Neural cell (in vitro differentiated cells): ENCODE results near the gene SLIT3. TPM values are rescaled to one million over a fixed set of nuclear protein-coding genes. Genes with fewer than 3 reads are reported as not detected.

Experiments
- H2AFZ ChIP-seq: fragments of 200-600, 300-800 bp; sonication (generic), shearing (Covaris generic); 2 replicates; pipeline ENCODE4 v1.6.0; 2014; ENCODE audit warnings: low read depth, mild to moderate bottlenecking, antibody characterized with exemption, low read length, moderate library complexity
- H3F3A ChIP-seq: fragments of 200-600 bp; shearing (Covaris generic); 2 replicates; pipeline ENCODE4 v1.6.1; 2016; ENCODE audit warnings: mild to moderate bottlenecking, moderate library complexity, mixed read lengths, antibody characterized with exemption, low read length; ENCODE audit not compliant: insufficient read depth, poor library complexity, severe bottlenecking
- H3K27ac ChIP-seq: fragments of 200-600, 300-800 bp; sonication (generic), shearing (Covaris generic); 2 replicates; pipeline ENCODE4 v1.5.1; 2014; ENCODE audit warnings: mild to moderate bottlenecking, low read length, moderate library complexity
- H3K27me3 ChIP-seq: fragments of 300-800, 200-600 bp; sonication (generic), shearing (Covaris generic); 2 replicates; pipeline ENCODE4 v1.6.0; 2014; ENCODE audit warnings: mild to moderate bottlenecking, low read depth, low read length, moderate library complexity; ENCODE audit not compliant: insufficient read depth
- H3K36me3 ChIP-seq: fragments of 300-800, 200-600 bp; sonication (generic), shearing (Covaris generic); 2 replicates; pipeline ENCODE4 v1.5.1; 2014; ENCODE audit warnings: mild to moderate bottlenecking, antibody characterized with exemption, low read length, moderate library complexity; ENCODE audit not compliant: insufficient read depth
- H3K4me2 ChIP-seq: fragments of 300-800, 200-600 bp; sonication (generic), shearing (Covaris generic); 2 replicates; pipeline ENCODE4 v1.6.0; 2014; ENCODE audit warnings: mild to moderate bottlenecking, low read length
- H3K4me3 ChIP-seq: fragments of 300-800, 200-600 bp; sonication (generic), shearing (Covaris generic); 2 replicates; pipeline ENCODE4 v1.5.1; 2014; ENCODE audit warnings: mild to moderate bottlenecking, low read length, moderate library complexity
- H3K79me2 ChIP-seq: fragments of 200-600 bp; shearing (Covaris generic); replicated peaks from 2 replicates; pipeline ENCODE4 v1.6.0; 2014; ENCODE audit warnings: mild to moderate bottlenecking, low read length, moderate library complexity; ENCODE audit not compliant: insufficient read depth
- H3K9ac ChIP-seq: fragments of 300-800, 200-600 bp; sonication (generic), shearing (Covaris generic); 2 replicates; pipeline ENCODE4 v1.6.1; 2016; ENCODE audit warnings: mild to moderate bottlenecking, low read length, mixed read lengths
- H3K9me2 ChIP-seq: fragments of 200-600 bp; shearing (Covaris generic); 2 replicates; pipeline ENCODE4 v1.6.1; 2016; ENCODE audit warnings: mild to moderate bottlenecking, low read length, mixed read lengths; ENCODE audit not compliant: insufficient read depth
- H3K9me3 ChIP-seq: fragments of 200-600, 300-800 bp; sonication (generic), shearing (Covaris generic); 2 replicates; pipeline ENCODE4 v1.6.1; 2016; ENCODE audit warnings: mild to moderate bottlenecking, mixed run types, low read length, moderate library complexity, mixed read lengths
- H4K20me1 ChIP-seq: fragments of 200-600 bp; shearing (Covaris generic); 2 replicates; pipeline ENCODE4 v1.6.1; 2016; ENCODE audit warnings: mild to moderate bottlenecking, mixed run types; ENCODE audit not compliant: insufficient read depth
- EP300 ChIP-seq: fragments of 450-650 bp; conservative IDR thresholded peaks from 2 replicates; pipeline ENCODE4 v1.6.1; 2014; ENCODE audit warnings: antibody characterized with exemption, mild to moderate bottlenecking, moderate library complexity; ENCODE audit not compliant: poor library complexity, severe bottlenecking
- EZH2 ChIP-seq: fragments of 200-600, 300-800 bp; shearing (Covaris generic), sonication (generic); IDR thresholded peaks from 2 replicates; pipeline ENCODE4 v1.6.1; 2014; ENCODE audit warnings: antibody characterized with exemption, low read length, borderline replicate concordance, mild to moderate bottlenecking; ENCODE audit not compliant: insufficient read depth, poor library complexity, severe bottlenecking
- MXI1 ChIP-seq: fragments of 450-650 bp; conservative IDR thresholded peaks from 2 replicates; pipeline ENCODE4 v1.6.1; 2014; ENCODE audit warnings: antibody characterized with exemption, mild to moderate bottlenecking; ENCODE audit not compliant: poor library complexity, severe bottlenecking
- POLR2AphosphoS5 ChIP-seq: IDR thresholded peaks from 2 replicates; pipeline ENCODE4 v1.6.1; 2012
- RAD21 ChIP-seq: fragments of 450-650 bp; conservative IDR thresholded peaks from 2 replicates; pipeline ENCODE4 v1.6.1; 2014; ENCODE audit warnings: antibody characterized with exemption, mild to moderate bottlenecking, moderate library complexity
- SMC3 ChIP-seq: fragments of 450-650 bp; conservative IDR thresholded peaks from 2 replicates; pipeline ENCODE4 v1.6.1; 2014; ENCODE audit warnings: antibody characterized with exemption, mild to moderate bottlenecking, moderate library complexity; ENCODE audit not compliant: poor library complexity
- TAF1 ChIP-seq: IDR thresholded peaks from 2 replicates; pipeline ENCODE4 v1.6.1; 2012; ENCODE audit warnings: low read depth
- polyA plus RNA-seq: library from polyadenylated mRNA; depleted of rRNA; stranded (reverse); fragments of >200 nt; gene quantifications from 2 replicates; pipeline ENCODE4 v1.2.3, GENCODE V29; 2014
- TF ChIP-seq, protein P1 (sequence below): IDR thresholded peaks from 2 replicates; pipeline ENCODE4 v1.6.1; 2012; ENCODE audit warnings: borderline replicate concordance
- TF ChIP-seq, protein P2 (sequence below): fragments of 450-650 bp; IDR thresholded peaks from 2 replicates; pipeline ENCODE4 v1.5.1; 2014; ENCODE audit warnings: antibody characterized with exemption, mild to moderate bottlenecking, moderate library complexity; ENCODE audit not compliant: poor library complexity, severe bottlenecking

The SLIT3 gene
- polyA plus RNA-seq, 1 donor from 2014 or later = 1.2 TPM

DNA sequence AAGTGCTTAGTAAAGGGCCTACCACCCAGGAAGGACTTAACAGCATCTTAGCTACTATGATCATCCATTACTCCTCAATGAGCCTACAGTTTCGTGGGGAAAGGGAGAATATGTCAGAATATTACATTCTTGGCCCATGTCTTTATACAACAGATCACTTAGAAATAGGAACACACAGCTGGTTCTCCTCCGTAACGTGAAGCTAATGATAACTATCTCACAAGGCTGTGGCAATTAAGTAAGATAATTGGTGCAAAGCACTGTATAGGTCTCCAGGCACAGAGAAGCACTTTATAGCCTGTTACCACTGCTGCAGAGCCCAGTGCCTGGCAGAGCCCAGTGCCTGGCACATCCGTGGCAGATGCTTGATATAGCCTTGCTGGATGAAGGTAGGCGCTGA, 347.6 kb downstream of the SLIT3 start:
- Histone ChIP-seq H4K20me1 (no peaks in the 10 kb centered on the region), H3K79me2 (no peaks in the 10 kb centered on the region), H3F3A (no peaks in the 10 kb centered on the region), H3K9ac (no peak overlapping the region), H3K4me3 (no peak overlapping the region), H3K9me2 (no peaks in the 10 kb centered on the region), H3K27me3 (no peaks in the 10 kb centered on the region), H3K36me3 (no peaks in the 10 kb centered on the region), H3K9me3 (no peaks in the 10 kb centered on the region), H3K4me2 (no peak overlapping the region), H2AFZ (no peak overlapping the region), H3K27ac (no peak overlapping the region)
- TF ChIP-seq MXI1 (no peak), RAD21 (no peak), SMC3 (no peak), POLR2AphosphoS5 (no peak), TAF1 (no peak), EZH2 (no peak), EP300 (no peak)
- TF ChIP-seq, protein P1, sequence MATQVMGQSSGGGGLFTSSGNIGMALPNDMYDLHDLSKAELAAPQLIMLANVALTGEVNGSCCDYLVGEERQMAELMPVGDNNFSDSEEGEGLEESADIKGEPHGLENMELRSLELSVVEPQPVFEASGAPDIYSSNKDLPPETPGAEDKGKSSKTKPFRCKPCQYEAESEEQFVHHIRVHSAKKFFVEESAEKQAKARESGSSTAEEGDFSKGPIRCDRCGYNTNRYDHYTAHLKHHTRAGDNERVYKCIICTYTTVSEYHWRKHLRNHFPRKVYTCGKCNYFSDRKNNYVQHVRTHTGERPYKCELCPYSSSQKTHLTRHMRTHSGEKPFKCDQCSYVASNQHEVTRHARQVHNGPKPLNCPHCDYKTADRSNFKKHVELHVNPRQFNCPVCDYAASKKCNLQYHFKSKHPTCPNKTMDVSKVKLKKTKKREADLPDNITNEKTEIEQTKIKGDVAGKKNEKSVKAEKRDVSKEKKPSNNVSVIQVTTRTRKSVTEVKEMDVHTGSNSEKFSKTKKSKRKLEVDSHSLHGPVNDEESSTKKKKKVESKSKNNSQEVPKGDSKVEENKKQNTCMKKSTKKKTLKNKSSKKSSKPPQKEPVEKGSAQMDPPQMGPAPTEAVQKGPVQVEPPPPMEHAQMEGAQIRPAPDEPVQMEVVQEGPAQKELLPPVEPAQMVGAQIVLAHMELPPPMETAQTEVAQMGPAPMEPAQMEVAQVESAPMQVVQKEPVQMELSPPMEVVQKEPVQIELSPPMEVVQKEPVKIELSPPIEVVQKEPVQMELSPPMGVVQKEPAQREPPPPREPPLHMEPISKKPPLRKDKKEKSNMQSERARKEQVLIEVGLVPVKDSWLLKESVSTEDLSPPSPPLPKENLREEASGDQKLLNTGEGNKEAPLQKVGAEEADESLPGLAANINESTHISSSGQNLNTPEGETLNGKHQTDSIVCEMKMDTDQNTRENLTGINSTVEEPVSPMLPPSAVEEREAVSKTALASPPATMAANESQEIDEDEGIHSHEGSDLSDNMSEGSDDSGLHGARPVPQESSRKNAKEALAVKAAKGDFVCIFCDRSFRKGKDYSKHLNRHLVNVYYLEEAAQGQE = no peak
- TF ChIP-seq, protein P2, sequence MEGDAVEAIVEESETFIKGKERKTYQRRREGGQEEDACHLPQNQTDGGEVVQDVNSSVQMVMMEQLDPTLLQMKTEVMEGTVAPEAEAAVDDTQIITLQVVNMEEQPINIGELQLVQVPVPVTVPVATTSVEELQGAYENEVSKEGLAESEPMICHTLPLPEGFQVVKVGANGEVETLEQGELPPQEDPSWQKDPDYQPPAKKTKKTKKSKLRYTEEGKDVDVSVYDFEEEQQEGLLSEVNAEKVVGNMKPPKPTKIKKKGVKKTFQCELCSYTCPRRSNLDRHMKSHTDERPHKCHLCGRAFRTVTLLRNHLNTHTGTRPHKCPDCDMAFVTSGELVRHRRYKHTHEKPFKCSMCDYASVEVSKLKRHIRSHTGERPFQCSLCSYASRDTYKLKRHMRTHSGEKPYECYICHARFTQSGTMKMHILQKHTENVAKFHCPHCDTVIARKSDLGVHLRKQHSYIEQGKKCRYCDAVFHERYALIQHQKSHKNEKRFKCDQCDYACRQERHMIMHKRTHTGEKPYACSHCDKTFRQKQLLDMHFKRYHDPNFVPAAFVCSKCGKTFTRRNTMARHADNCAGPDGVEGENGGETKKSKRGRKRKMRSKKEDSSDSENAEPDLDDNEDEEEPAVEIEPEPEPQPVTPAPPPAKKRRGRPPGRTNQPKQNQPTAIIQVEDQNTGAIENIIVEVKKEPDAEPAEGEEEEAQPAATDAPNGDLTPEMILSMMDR = no peak

DNA sequence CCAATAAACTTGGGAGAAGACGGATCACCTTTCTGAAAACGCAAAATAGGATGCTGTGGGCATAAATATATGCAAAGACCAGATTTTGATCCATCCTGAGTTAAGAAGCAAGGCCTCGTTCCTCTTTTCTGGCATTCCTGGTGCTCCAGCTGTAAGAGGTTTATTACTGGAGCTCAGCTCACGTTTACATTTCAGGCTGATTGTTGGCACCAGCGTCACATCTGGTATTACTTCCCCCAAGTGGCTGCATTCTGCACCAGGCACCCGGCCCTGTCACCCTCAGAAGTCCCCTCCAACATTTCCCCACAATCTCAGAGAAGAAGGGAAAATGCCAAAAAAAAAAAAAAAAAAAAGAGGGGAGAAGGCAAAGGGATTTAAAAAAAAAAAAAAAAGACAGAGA, 348.7 kb downstream of the SLIT3 start:
- Histone ChIP-seq H4K20me1 (no peaks in the 10 kb centered on the region), H3K79me2 (no peaks in the 10 kb centered on the region), H3K4me2 (no peak overlapping the region), H3F3A (no peaks in the 10 kb centered on the region), H3K9ac (no peak overlapping the region), H3K36me3 (no peaks in the 10 kb centered on the region), H3K4me3 (no peak overlapping the region), H3K27ac (no peak overlapping the region), H2AFZ (no peak overlapping the region), H3K27me3 (peaks cover 4% of the 10 kb centered on the region), H3K9me3 (no peaks in the 10 kb centered on the region), H3K9me2 (no peaks in the 10 kb centered on the region)
- TF ChIP-seq MXI1 = no peak
- no peak for TF ChIP-seq POLR2AphosphoS5

- Histone ChIP-seq H3K9me3 (no peaks in the 10 kb centered on the region), H2AFZ (no peak overlapping the region), H3K79me2 (no peaks in the 10 kb centered on the region), H3K9ac (no peak overlapping the region), H3K27ac (no peak overlapping the region), H4K20me1 (no peaks in the 10 kb centered on the region), H3F3A (no peaks in the 10 kb centered on the region), H3K4me3 (no peak overlapping the region), H3K4me2 (no peak overlapping the region), H3K9me2 (no peaks in the 10 kb centered on the region), H3K36me3 (no peaks in the 10 kb centered on the region), H3K27me3 (peaks cover 8% of the 10 kb centered on the region)
- TF ChIP-seq RAD21 (no peak), MXI1 (no peak), EP300 (no peak)
- TF ChIP-seq, protein P2 = no peak
Measured at GRCh38 chr5:168951769-168952168, 349.2 kb downstream of the SLIT3 start.
